GM23338 (cell line): ENCODE data around the gene PDE1C. TPM values are rescaled to one million over a fixed set of nuclear protein-coding genes. Genes with fewer than 3 reads are reported as not detected.

Experiments used
- ATAC-seq: fragments of 200-7000 bp; cut with Tn5 transposase; 3 replicates; pipeline ENCODE4 v1.9.1; 2020
- DNase-seq: peaks from one replicate; pipeline ENCODE4 v3.0.0-alpha.2; 2015; ENCODE audit warnings: low spot score
- H2AFZ ChIP-seq: fragments of 200-600 bp; sonication (generic); 2 replicates; pipeline ENCODE4 v1.8.0; 2016; ENCODE audit warnings: antibody characterized with exemption, mild to moderate bottlenecking, moderate library complexity
- H3F3A ChIP-seq: fragments of 200-600 bp; sonication (generic); replicated peaks from 2 replicates; pipeline ENCODE4 v1.8.0; 2017; ENCODE audit warnings: antibody characterized with exemption, mixed run types, low read depth
- H3K27ac ChIP-seq: fragments of 200-600 bp; sonication (generic); 2 replicates; pipeline ENCODE4 v1.6.1; 2016; ENCODE audit warnings: low read depth
- H3K27me3 ChIP-seq: fragments of 200-600 bp; sonication (generic); 2 replicates; pipeline ENCODE4 v1.8.0; 2016; ENCODE audit warnings: mild to moderate bottlenecking, mixed run types, moderate library complexity; ENCODE audit not compliant: insufficient read depth
- H3K36me3 ChIP-seq: fragments of 200-600 bp; sonication (generic); 2 replicates; pipeline ENCODE4 v1.8.0; 2016; ENCODE audit warnings: mild to moderate bottlenecking; ENCODE audit not compliant: insufficient read depth
- H3K4me1 ChIP-seq: fragments of 200-600 bp; sonication (generic); 2 replicates; pipeline ENCODE4 v1.8.0; 2016; ENCODE audit warnings: mild to moderate bottlenecking, moderate library complexity; ENCODE audit not compliant: insufficient read depth
- H3K4me2 ChIP-seq: fragments of 200-600 bp; sonication (generic); 2 replicates; pipeline ENCODE4 v1.7.1; 2017; ENCODE audit warnings: mixed run types
- H3K4me3 ChIP-seq: fragments of 200-600 bp; sonication (generic); 2 replicates; pipeline ENCODE4 v1.6.1; 2016; ENCODE audit warnings: mixed run types
- H3K79me2 ChIP-seq: fragments of 200-600 bp; sonication (generic); replicated peaks from 2 replicates; pipeline ENCODE4 v1.8.0; 2017; ENCODE audit warnings: mild to moderate bottlenecking; ENCODE audit not compliant: insufficient read depth
- H3K9me2 ChIP-seq: fragments of 200-600 bp; sonication (generic); 2 replicates; pipeline ENCODE4 v1.8.0; 2017; ENCODE audit not compliant: insufficient read depth
- H4K20me1 ChIP-seq: fragments of 200-600 bp; sonication (generic); replicated peaks from 2 replicates; pipeline ENCODE4 v1.8.0; 2017; ENCODE audit warnings: mild to moderate bottlenecking; ENCODE audit not compliant: insufficient read depth
- H3K27ac Mint-ChIP-seq: 2 replicates; pipeline ENCODE4 v1.8.0; 2020; ENCODE audit warnings: inconsistent platforms, mild to moderate bottlenecking, moderate library complexity, mixed read lengths
- H3K27me3 Mint-ChIP-seq: 3 replicates; pipeline ENCODE4 v1.8.0; 2022; ENCODE audit warnings: low read depth, mild to moderate bottlenecking, moderate library complexity, mixed read lengths, inconsistent platforms; ENCODE audit not compliant: insufficient read depth, poor library complexity
- H3K36me3 Mint-ChIP-seq: 3 replicates; pipeline ENCODE4 v1.8.0; 2021; ENCODE audit warnings: low read depth, mild to moderate bottlenecking, inconsistent platforms, moderate library complexity, mixed read lengths
- H3K4me1 Mint-ChIP-seq: 3 replicates; pipeline ENCODE4 v1.8.0; 2020; ENCODE audit warnings: mild to moderate bottlenecking, inconsistent platforms, mixed read lengths
- H3K4me3 Mint-ChIP-seq: 3 replicates; pipeline ENCODE4 v1.8.0; 2021; ENCODE audit warnings: moderate library complexity, mild to moderate bottlenecking, inconsistent platforms, mixed read lengths
- H3K9me3 Mint-ChIP-seq: 3 replicates; pipeline ENCODE4 v1.8.0; 2020; ENCODE audit warnings: moderate library complexity, mild to moderate bottlenecking, inconsistent platforms, mixed read lengths
- CREB1 ChIP-seq: fragments of 250-450 bp; sonication (Bioruptor Pico); IDR thresholded peaks from 2 replicates; pipeline ENCODE4 v1.5.0; 2020; ENCODE audit warnings: low read depth, mild to moderate bottlenecking, moderate library complexity
- EZH2 ChIP-seq: fragments of 200-600 bp; sonication (generic); IDR thresholded peaks from one replicate; pipeline ENCODE4 v1.8.0; 2017; ENCODE audit warnings: antibody characterized with exemption, mild to moderate bottlenecking, low read depth; ENCODE audit not compliant: unreplicated experiment
- EZH2phosphoT487 ChIP-seq: fragments of 200-600 bp; sonication (generic); IDR thresholded peaks from one replicate; pipeline ENCODE4 v1.8.1; 2018; ENCODE audit warnings: antibody characterized with exemption; ENCODE audit not compliant: unreplicated experiment
- NANOG ChIP-seq: IDR thresholded peaks from 2 replicates; pipeline ENCODE4 v1.6.1; 2016; ENCODE audit warnings: antibody characterized with exemption, borderline replicate concordance
- POLR2AphosphoS5 ChIP-seq: IDR thresholded peaks from 2 replicates; pipeline ENCODE4 v1.6.1; 2016; ENCODE audit warnings: antibody characterized with exemption, low read depth
- ZNF114 ChIP-seq: fragments of 250-450 bp; sonication (Bioruptor Pico); IDR thresholded peaks from 2 replicates; pipeline ENCODE4 v1.5.0; 2020; ENCODE audit warnings: mild to moderate bottlenecking, moderate library complexity
- ZNF331 ChIP-seq: fragments of 250-450 bp; sonication (Bioruptor Pico); IDR thresholded peaks from 2 replicates; pipeline ENCODE4 v1.5.0; 2020; ENCODE audit warnings: low read depth, mild to moderate bottlenecking, moderate library complexity
- polyA plus RNA-seq: library from polyadenylated mRNA; unstranded; fragments of >200 nt; fragmentation: Nextera tagmentation; extraction: Ambion mirVana; gene quantifications from 2 replicates; pipeline ENCODE4 v1.2.1, GENCODE V29; 2016
- total RNA-seq: library from RNA; depleted of rRNA; stranded (reverse); fragments of >200 nt; shearing (Covaris generic); gene quantifications from 2 replicates; pipeline ENCODE4 v1.2.3, GENCODE V29; 2014
- TF ChIP-seq, protein P1 (sequence below), 2 experiments: fragments of 200-600 bp in 1 of 2; sonication (generic) in 1 of 2; conservative IDR thresholded peaks; 2 replicates each; pipeline versions ENCODE4 v1.5.1 to v1.6.1; 2016 to 2017; ENCODE audit warnings: antibody characterized with exemption in 2 of 2, low read depth in 2 of 2, mild to moderate bottlenecking in 2 of 2, moderate library complexity in 1 of 2
- TF ChIP-seq, protein P2 (sequence below): fragments of 250-450 bp; sonication (Bioruptor Pico); IDR thresholded peaks from 2 replicates; pipeline ENCODE4 v1.5.0; 2020; ENCODE audit warnings: mild to moderate bottlenecking, moderate library complexity

PDE1C gene
- total and polyA plus RNA-seq, 2 experiments from 2014 or later, result 0.28 TPM; not detected in 1

DNA sequence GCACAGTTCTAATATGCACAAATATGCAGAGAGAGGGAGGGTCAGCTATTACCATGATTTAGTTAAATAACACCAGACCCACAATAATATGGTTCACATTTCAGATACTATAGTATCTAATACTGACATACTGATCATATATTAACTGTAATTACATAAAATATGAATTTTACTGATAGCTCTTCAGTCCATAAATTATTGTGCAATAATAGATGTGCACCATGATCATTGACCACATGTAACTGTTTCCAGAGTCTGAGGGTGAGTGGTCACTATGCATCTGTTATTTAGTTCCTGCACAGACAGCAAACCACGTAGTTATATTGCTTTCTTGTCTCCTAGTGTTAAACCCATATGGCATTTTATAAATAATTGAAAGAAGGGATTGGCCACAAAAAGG is 353.9 kb downstream of the PDE1C start:
- Histone ChIP-seq H3K27me3 (peaks cover 9% of the 10 kb centered on the region), H3K36me3 (no peaks in the 10 kb centered on the region), H3K27ac (no peak overlapping the region), H3K9me2 (peaks cover 11% of the 10 kb centered on the region), H3K4me2 (no peak overlapping the region), H2AFZ (no peak overlapping the region), H3K4me1 (peaks cover 2% of the 10 kb centered on the region; the same call in 1 of the 2 replicates), H3F3A (no peaks in the 10 kb centered on the region), H3K4me3 (no peak overlapping the region), H3K79me2 (no peaks in the 10 kb centered on the region), H4K20me1 (no peaks in the 10 kb centered on the region)
- H3K4me1 Mint-ChIP-seq, result peaks cover 5% of the 10 kb centered on the region; the same call in 1 of the 3 replicates
- H3K9me3 Mint-ChIP-seq, result peaks cover 27% of the 10 kb centered on the region
- DNase-seq (no peak), ATAC-seq (no peak)
- H3K4me3 Mint-ChIP-seq, result no peak overlapping the region
- peaks cover 19% of the 10 kb centered on the region for H3K27me3 Mint-ChIP-seq
- TF ChIP-seq EZH2phosphoT487 (no peak), ZNF331 (CRISPR knock-in tag) (no peak), POLR2AphosphoS5 (no peak)
- H3K36me3 Mint-ChIP-seq, result peaks cover 27% of the 10 kb centered on the region
- no peak overlapping the region for H3K27ac Mint-ChIP-seq

DNA sequence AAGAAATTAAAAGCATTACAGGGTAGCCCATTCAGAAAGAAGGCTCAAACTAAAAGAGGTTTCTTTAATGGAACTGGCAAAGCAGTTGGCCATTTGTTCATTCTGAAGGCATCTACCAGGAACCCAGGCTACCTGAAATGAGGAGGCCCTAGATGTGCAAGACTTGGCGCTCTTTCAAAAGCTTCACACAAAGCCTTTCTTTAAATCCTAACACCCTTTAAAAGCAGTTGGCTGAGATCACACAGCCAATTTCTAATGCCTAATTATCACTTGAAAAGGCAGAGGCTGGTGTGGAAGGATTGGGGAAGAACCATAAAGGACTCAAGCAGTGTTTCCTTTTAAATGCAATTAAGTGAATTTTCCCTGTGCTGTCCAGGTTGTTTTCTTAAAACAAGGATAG is 360.0 kb downstream of the PDE1C start:
- Histone ChIP-seq H3K4me1 (peaks cover 16% of the 10 kb centered on the region), H3K79me2 (no peaks in the 10 kb centered on the region), H3K36me3 (no peaks in the 10 kb centered on the region), H3K4me3 (peak overlapping the region; percentile 4; the same call in 1 of the 2 replicates), H3K27me3 (peaks cover 43% of the 10 kb centered on the region), H2AFZ (no peak overlapping the region), H4K20me1 (no peaks in the 10 kb centered on the region), H3F3A (no peaks in the 10 kb centered on the region), H3K9me2 (peaks cover 6% of the 10 kb centered on the region; the same call in 1 of the 2 replicates), H3K27ac (no peak overlapping the region), H3K4me2 (peak overlapping the region; percentile 6)
- TF ChIP-seq, protein P1, sequence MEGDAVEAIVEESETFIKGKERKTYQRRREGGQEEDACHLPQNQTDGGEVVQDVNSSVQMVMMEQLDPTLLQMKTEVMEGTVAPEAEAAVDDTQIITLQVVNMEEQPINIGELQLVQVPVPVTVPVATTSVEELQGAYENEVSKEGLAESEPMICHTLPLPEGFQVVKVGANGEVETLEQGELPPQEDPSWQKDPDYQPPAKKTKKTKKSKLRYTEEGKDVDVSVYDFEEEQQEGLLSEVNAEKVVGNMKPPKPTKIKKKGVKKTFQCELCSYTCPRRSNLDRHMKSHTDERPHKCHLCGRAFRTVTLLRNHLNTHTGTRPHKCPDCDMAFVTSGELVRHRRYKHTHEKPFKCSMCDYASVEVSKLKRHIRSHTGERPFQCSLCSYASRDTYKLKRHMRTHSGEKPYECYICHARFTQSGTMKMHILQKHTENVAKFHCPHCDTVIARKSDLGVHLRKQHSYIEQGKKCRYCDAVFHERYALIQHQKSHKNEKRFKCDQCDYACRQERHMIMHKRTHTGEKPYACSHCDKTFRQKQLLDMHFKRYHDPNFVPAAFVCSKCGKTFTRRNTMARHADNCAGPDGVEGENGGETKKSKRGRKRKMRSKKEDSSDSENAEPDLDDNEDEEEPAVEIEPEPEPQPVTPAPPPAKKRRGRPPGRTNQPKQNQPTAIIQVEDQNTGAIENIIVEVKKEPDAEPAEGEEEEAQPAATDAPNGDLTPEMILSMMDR (conservative IDR thresholded peaks at IDR 0.05; ENCODE audit: low read depth in 2 of 2), result no peak
- TF ChIP-seq NANOG (peak; percentile 95), ZNF114 (CRISPR knock-in tag) (peak; percentile 85; the same call in 1 of the 2 replicates), CREB1 (peak; percentile 39; the same call in 1 of the 2 replicates), EZH2 (no peak)
- TF ChIP-seq, protein P2, sequence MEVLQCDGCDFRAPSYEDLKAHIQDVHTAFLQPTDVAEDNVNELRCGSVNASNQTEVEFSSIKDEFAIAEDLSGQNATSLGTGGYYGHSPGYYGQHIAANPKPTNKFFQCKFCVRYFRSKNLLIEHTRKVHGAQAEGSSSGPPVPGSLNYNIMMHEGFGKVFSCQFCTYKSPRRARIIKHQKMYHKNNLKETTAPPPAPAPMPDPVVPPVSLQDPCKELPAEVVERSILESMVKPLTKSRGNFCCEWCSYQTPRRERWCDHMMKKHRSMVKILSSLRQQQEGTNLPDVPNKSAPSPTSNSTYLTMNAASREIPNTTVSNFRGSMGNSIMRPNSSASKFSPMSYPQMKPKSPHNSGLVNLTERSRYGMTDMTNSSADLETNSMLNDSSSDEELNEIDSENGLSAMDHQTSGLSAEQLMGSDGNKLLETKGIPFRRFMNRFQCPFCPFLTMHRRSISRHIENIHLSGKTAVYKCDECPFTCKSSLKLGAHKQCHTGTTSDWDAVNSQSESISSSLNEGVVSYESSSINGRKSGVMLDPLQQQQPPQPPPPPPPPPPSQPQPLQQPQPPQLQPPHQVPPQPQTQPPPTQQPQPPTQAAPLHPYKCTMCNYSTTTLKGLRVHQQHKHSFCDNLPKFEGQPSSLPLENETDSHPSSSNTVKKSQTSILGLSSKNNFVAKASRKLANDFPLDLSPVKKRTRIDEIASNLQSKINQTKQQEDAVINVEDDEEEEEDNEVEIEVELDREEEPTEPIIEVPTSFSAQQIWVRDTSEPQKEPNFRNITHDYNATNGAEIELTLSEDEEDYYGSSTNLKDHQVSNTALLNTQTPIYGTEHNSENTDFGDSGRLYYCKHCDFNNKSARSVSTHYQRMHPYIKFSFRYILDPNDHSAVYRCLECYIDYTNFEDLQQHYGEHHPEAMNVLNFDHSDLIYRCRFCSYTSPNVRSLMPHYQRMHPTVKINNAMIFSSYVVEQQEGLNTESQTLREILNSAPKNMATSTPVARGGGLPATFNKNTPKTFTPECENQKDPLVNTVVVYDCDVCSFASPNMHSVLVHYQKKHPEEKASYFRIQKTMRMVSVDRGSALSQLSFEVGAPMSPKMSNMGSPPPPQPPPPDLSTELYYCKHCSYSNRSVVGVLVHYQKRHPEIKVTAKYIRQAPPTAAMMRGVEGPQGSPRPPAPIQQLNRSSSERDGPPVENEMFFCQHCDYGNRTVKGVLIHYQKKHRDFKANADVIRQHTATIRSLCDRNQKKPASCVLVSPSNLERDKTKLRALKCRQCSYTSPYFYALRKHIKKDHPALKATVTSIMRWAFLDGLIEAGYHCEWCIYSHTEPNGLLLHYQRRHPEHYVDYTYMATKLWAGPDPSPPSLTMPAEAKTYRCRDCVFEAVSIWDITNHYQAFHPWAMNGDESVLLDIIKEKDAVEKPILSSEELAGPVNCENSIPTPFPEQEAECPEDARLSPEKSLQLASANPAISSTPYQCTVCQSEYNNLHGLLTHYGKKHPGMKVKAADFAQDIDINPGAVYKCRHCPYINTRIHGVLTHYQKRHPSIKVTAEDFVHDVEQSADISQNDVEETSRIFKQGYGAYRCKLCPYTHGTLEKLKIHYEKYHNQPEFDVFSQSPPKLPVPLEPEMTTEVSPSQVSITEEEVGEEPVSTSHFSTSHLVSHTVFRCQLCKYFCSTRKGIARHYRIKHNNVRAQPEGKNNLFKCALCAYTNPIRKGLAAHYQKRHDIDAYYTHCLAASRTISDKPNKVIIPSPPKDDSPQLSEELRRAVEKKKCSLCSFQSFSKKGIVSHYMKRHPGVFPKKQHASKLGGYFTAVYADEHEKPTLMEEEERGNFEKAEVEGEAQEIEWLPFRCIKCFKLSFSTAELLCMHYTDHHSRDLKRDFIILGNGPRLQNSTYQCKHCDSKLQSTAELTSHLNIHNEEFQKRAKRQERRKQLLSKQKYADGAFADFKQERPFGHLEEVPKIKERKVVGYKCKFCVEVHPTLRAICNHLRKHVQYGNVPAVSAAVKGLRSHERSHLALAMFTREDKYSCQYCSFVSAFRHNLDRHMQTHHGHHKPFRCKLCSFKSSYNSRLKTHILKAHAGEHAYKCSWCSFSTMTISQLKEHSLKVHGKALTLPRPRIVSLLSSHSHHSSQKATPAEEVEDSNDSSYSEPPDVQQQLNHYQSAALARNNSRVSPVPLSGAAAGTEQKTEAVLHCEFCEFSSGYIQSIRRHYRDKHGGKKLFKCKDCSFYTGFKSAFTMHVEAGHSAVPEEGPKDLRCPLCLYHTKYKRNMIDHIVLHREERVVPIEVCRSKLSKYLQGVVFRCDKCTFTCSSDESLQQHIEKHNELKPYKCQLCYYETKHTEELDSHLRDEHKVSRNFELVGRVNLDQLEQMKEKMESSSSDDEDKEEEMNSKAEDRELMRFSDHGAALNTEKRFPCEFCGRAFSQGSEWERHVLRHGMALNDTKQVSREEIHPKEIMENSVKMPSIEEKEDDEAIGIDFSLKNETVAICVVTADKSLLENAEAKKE (CRISPR knock-in tag), result peak; percentile 99
- peak; percentile 98 for ATAC-seq
- Mint-ChIP-seq H3K27ac (no peak overlapping the region), H3K27me3 (peaks cover 43% of the 10 kb centered on the region), H3K36me3 (peaks cover 27% of the 10 kb centered on the region), H3K9me3 (peaks cover 27% of the 10 kb centered on the region), H3K4me1 (peaks cover 18% of the 10 kb centered on the region; the same call in 2 of the 3 replicates), H3K4me3 (0 out of 3 replicates have a peak overlapping the region, but pooled peaks have one; percentile 23)
- DNase-seq, result peak; percentile 80
